HG03439 (cell line): Measurements from ENCODE around the gene XKR3.
"Not testable (repeated sequence)": the region's sequence is repeated elsewhere in the genome, so short reads cannot be mapped to it uniquely, and the experiment has no call there.

ENCODE experiments used
- ATAC-seq: cut with Tn5 transposase; IDR thresholded peaks from one replicate; pipeline ENCODE4 v1.9.1; 2021; ENCODE audit warnings: mild to moderate bottlenecking, moderate library complexity; ENCODE audit not compliant: unreplicated experiment

The XKR3 gene

GRCh38 chr22:16748160-16748929, 76.9 kb downstream of the XKR3 start:
- not testable (repeated sequence) for ATAC-seq

- not testable (repeated sequence) for ATAC-seq
Observed at GRCh38 chr22:16747266-16748159, 77.7 kb downstream of the XKR3 start.

GRCh38 chr22:16734271-16734670, 90.9 kb downstream of the XKR3 start:
- not testable (repeated sequence) for ATAC-seq
